Right cardiac atrium (tissue), 5 donors: Measurements from ENCODE around the gene RFTN1. TPM values are rescaled to one million over a fixed set of nuclear protein-coding genes. Genes with fewer than 3 reads are reported as not detected.
"Not testable (repeated sequence)": the region's sequence is repeated elsewhere in the genome, so short reads cannot be mapped to it uniquely, and the experiment has no call there.

ENCODE experiments used
- ATAC-seq, 2 donors: fragments of 200-7000 bp; cut with Tn5 transposase; one replicate each; pipeline versions ENCODE4 v1.8.0 to v1.9.1; 2020; ENCODE audit warnings: moderate library complexity in 2 of 2, mild to moderate bottlenecking in 1 of 2
- DNase-seq, 3 donors: peaks; one replicate each; pipeline ENCODE4 v3.0.0-alpha.2; 2020
- H3K27ac ChIP-seq: one replicate; pipeline ENCODE4 v1.5.1; 2013; ENCODE audit warnings: mild to moderate bottlenecking, low read length, control low read depth, moderate library complexity
- H3K27me3 ChIP-seq: one replicate; pipeline ENCODE4 v1.6.1; 2013; ENCODE audit not compliant: control insufficient read depth, insufficient read depth
- H3K4me1 ChIP-seq: one replicate; pipeline ENCODE4 v1.6.1; 2013; ENCODE audit warnings: low read length; ENCODE audit not compliant: control insufficient read depth, insufficient read depth
- H3K4me3 ChIP-seq: one replicate; pipeline ENCODE4 v1.5.1; 2013; ENCODE audit warnings: low read length, control low read depth
- H3K9me3 ChIP-seq: one replicate; pipeline ENCODE4 v1.6.1; 2013; ENCODE audit warnings: low read length; ENCODE audit not compliant: control insufficient read depth
- WGBS: extraction: QIAGEN DNeasy Blood & Tissue Kit; methylation state at CpG from one replicate; pipeline ENCODE4 v1.1.7; 2013; 5-methylcytosine and 5-hydroxymethylcytosine counted together
- intact Hi-C, 4 donors: fragments of 100-400 bp; cut with DNase I; formaldehyde crosslinking; loops; one replicate each; pipeline versions ENCODE4 v1.11.0 to v1.14.0; 2022 to 2023
- polyA plus RNA-seq: library from polyadenylated mRNA; stranded (reverse); fragments of 200-250 nt; gene quantifications from one replicate; pipeline ENCODE4 v1.2.3, GENCODE V29; 2013
- total RNA-seq, 4 donors: library from RNA; stranded (reverse); fragmentation: NEBNext Ultra II Directional; extraction: Animal tissue kit (Norgen Biotek cat#: 25700); gene quantifications; one replicate each; pipeline ENCODE4 v1.2.1, GENCODE V29; 2021
- donor health status: healthy with polysubstance abuse.
- donor health status: DM: no; HTN: yes; CAD: no.
- donor health status: DM: no; HTN: no; CAD: no.
- donor health status: DM: no; HTN: yes; CAD: no; lungs with severe emphysema.
- donor health status: DM: yes; HTN: yes; CAD: no.

The RFTN1 gene
- total and polyA plus RNA-seq, 5 donors = 17.9 to 23.6 (median 21.2) TPM

GRCh38 chr3:16310486-16310885 lies 203.0 kb downstream of the RFTN1 start:
- not testable (repeated sequence) for H3K9me3 ChIP-seq, H3K27ac ChIP-seq, H3K4me3 ChIP-seq, H3K4me1 ChIP-seq, H3K27me3 ChIP-seq, DNase-seq, ATAC-seq
- intact Hi-C loops = loop anchor here in 1 of 4 donors (10.0 kb wide), 1 partner anchor 64 kb away; no protein-coding TSS in a partner anchor
- 97% methylated on average over 7 of the region's 7 CpGs for WGBS

- Histone ChIP-seq H3K27ac (no peak overlapping the region), H3K4me1 (peaks cover 4% of the 10 kb centered on the region), H3K9me3 (no peaks in the 10 kb centered on the region), H3K4me3 (no peak overlapping the region), H3K27me3 (no peaks in the 10 kb centered on the region)
- intact Hi-C loops = no loop called here
- 80% methylated on average over 2 of the region's 2 CpGs for WGBS
- ATAC-seq = no peak
- DNase-seq = no peak
Observed at GRCh38 chr3:16309558-16309957, 203.9 kb downstream of the RFTN1 start.

GRCh38 chr3:16308727-16309126 lies 204.8 kb downstream of the RFTN1 start:
- H3K4me1 ChIP-seq = peaks cover 4% of the 10 kb centered on the region
- DNase-seq (no peak), ATAC-seq (no peak)
- no peaks in the 10 kb centered on the region for H3K27me3 ChIP-seq
- H3K27ac ChIP-seq = no peak overlapping the region
- intact Hi-C loops = no loop called here
- no peaks in the 10 kb centered on the region for H3K9me3 ChIP-seq
- H3K4me3 ChIP-seq = no peak overlapping the region
- WGBS = 97% methylated on average over 1 of the region's 1 CpG

- intact Hi-C loops = no loop called here
- no peaks in the 10 kb centered on the region for H3K27me3 ChIP-seq
- no peaks in the 10 kb centered on the region for H3K9me3 ChIP-seq
- ATAC-seq (no peak), DNase-seq (no peak)
- 67% methylated on average over 5 of the region's 5 CpGs for WGBS
- H3K4me3 ChIP-seq = no peak overlapping the region
- H3K4me1 ChIP-seq = peaks cover 4% of the 10 kb centered on the region
- H3K27ac ChIP-seq = no peak overlapping the region
Observed at GRCh38 chr3:16307832-16308531, 205.5 kb downstream of the RFTN1 start.

GRCh38 chr3:16305111-16305541 lies 208.4 kb downstream of the RFTN1 start:
- H3K27ac ChIP-seq = no peak overlapping the region
- H3K9me3 ChIP-seq = no peaks in the 10 kb centered on the region
- H3K27me3 ChIP-seq = no peaks in the 10 kb centered on the region
- H3K4me1 ChIP-seq = peaks cover 2% of the 10 kb centered on the region
- WGBS = 67% methylated on average over 7 of the region's 7 CpGs
- DNase-seq (peak in 2 of 3 donors; percentile 66 to 69), ATAC-seq (peak; percentile 44 to 53)
- intact Hi-C loops = no loop called here
- no peak overlapping the region for H3K4me3 ChIP-seq

GRCh38 chr3:16304061-16305010 lies 209.2 kb downstream of the RFTN1 start:
- ATAC-seq (peak in 1 of 2 donors; percentile 36), DNase-seq (no peak)
- H3K27ac ChIP-seq = no peak overlapping the region
- no peak overlapping the region for H3K4me3 ChIP-seq
- intact Hi-C loops = no loop called here
- no peaks in the 10 kb centered on the region for H3K9me3 ChIP-seq
- peaks cover 2% of the 10 kb centered on the region for H3K4me1 ChIP-seq
- no peaks in the 10 kb centered on the region for H3K27me3 ChIP-seq
- WGBS = 82% methylated on average over 2 of the region's 2 CpGs

GRCh38 chr3:16303037-16303575 lies 210.4 kb downstream of the RFTN1 start:
- intact Hi-C loops = no loop called here
- Histone ChIP-seq H3K4me1 (peaks cover 6% of the 10 kb centered on the region), H3K27me3 (no peaks in the 10 kb centered on the region), H3K27ac (no peak overlapping the region), H3K4me3 (no peak overlapping the region), H3K9me3 (no peaks in the 10 kb centered on the region)
- DNase-seq = no peak
- ATAC-seq = no peak
- WGBS = 71% methylated on average over 2 of the region's 2 CpGs

- intact Hi-C loops = no loop called here
- no peak overlapping the region for H3K4me3 ChIP-seq
Observed at GRCh38 chr3:16302082-16302631, 211.3 kb downstream of the RFTN1 start.

GRCh38 chr3:16301507-16301906 lies 212.0 kb downstream of the RFTN1 start:
- H3K4me1 ChIP-seq = peaks cover 8% of the 10 kb centered on the region
- ATAC-seq (no peak), DNase-seq (no peak)
- no peak overlapping the region for H3K27ac ChIP-seq
- H3K9me3 ChIP-seq = no peaks in the 10 kb centered on the region
- H3K4me3 ChIP-seq = no peak overlapping the region
- WGBS = 37% methylated on average over 6 of the region's 6 CpGs
- H3K27me3 ChIP-seq = no peaks in the 10 kb centered on the region
- intact Hi-C loops = no loop called here

More at GRCh38 chr3:16302082-16302631, 211.3 kb downstream of the RFTN1 start:
- no peak overlapping the region for H3K27ac ChIP-seq
- H3K27me3 ChIP-seq = no peaks in the 10 kb centered on the region
- DNase-seq = no peak
- no peak for ATAC-seq
- WGBS = 84% methylated on average over 6 of the region's 6 CpGs
- H3K4me1 ChIP-seq = peaks cover 8% of the 10 kb centered on the region
- no peaks in the 10 kb centered on the region for H3K9me3 ChIP-seq

- WGBS = 89% methylated on average over 2 of the region's 2 CpGs
- Histone ChIP-seq H3K9me3 (no peaks in the 10 kb centered on the region), H3K27me3 (no peaks in the 10 kb centered on the region), H3K4me1 (peaks cover 8% of the 10 kb centered on the region), H3K4me3 (no peak overlapping the region), H3K27ac (no peak overlapping the region)
- intact Hi-C loops = no loop called here
- DNase-seq = no peak
- ATAC-seq = peak; percentile 7 to 56
Observed at GRCh38 chr3:16300881-16301359, 212.6 kb downstream of the RFTN1 start.
